Loucy (cell line): Measurements from ENCODE around the gene ANTXRL.
"Not testable (repeated sequence)": the region's sequence is repeated elsewhere in the genome, so short reads cannot be mapped to it uniquely, and the experiment has no call there.

ENCODE experiments used
- H2AFZ ChIP-seq: fragments of 200-600 bp; sonication (generic); 2 replicates; pipeline ENCODE4 v1.6.0; 2016; ENCODE audit warnings: antibody characterized with exemption, mild to moderate bottlenecking, low read length, moderate library complexity
- H3F3A ChIP-seq: fragments of 200-600 bp; 2 replicates; pipeline ENCODE4 v1.6.0; 2016; ENCODE audit warnings: antibody characterized with exemption, low read depth, mild to moderate bottlenecking
- H3K27me3 ChIP-seq: fragments of 200-600 bp; sonication (generic); 2 replicates; pipeline ENCODE4 v1.6.1; 2014; ENCODE audit warnings: low read length, mild to moderate bottlenecking; ENCODE audit not compliant: insufficient read depth, poor library complexity, severe bottlenecking
- H3K36me3 ChIP-seq: fragments of 200-600 bp; sonication (generic); 2 replicates; pipeline ENCODE4 v1.6.1; 2016; ENCODE audit warnings: low read length; ENCODE audit not compliant: insufficient read depth
- H3K4me1 ChIP-seq: fragments of 200-600 bp; sonication (generic); 2 replicates; pipeline ENCODE4 v1.5.1; 2014; ENCODE audit warnings: low read length, mild to moderate bottlenecking; ENCODE audit not compliant: insufficient read depth, poor library complexity, severe bottlenecking
- H3K4me2 ChIP-seq: fragments of 200-600 bp; sonication (generic); 2 replicates; pipeline ENCODE4 v1.6.0; 2014; ENCODE audit warnings: antibody characterized with exemption, low read length, low read depth, mild to moderate bottlenecking; ENCODE audit not compliant: poor library complexity, severe bottlenecking
- H3K4me3 ChIP-seq: fragments of 200-600 bp; sonication (generic); 2 replicates; pipeline ENCODE4 v1.5.1; 2014; ENCODE audit warnings: low read length, mild to moderate bottlenecking, mixed read lengths; ENCODE audit not compliant: poor library complexity, severe bottlenecking
- H3K79me2 ChIP-seq: fragments of 200-600 bp; sonication (generic); 2 replicates; pipeline ENCODE4 v1.6.1; 2014; ENCODE audit warnings: low read length; ENCODE audit not compliant: insufficient read depth
- H3K9ac ChIP-seq: fragments of 200-600 bp; sonication (generic); 2 replicates; pipeline ENCODE4 v1.6.0; 2014; ENCODE audit warnings: mild to moderate bottlenecking, low read depth, low read length, moderate library complexity; ENCODE audit not compliant: poor library complexity, severe bottlenecking
- H3K9me2 ChIP-seq: fragments of 200-600 bp; sonication (generic); replicated peaks from 2 replicates; pipeline ENCODE4 v1.6.1; 2016; ENCODE audit warnings: low read depth, low read length, mixed read lengths
- H3K9me3 ChIP-seq: fragments of 200-600 bp; sonication (generic); 2 replicates; pipeline ENCODE4 v1.6.1; 2014; ENCODE audit warnings: mild to moderate bottlenecking, antibody characterized with exemption, low read length, low read depth; ENCODE audit not compliant: insufficient read depth
- H4K20me1 ChIP-seq: fragments of 200-600 bp; sonication (generic); 2 replicates; pipeline ENCODE4 v1.6.0; 2014; ENCODE audit warnings: antibody characterized with exemption, low read length, mild to moderate bottlenecking; ENCODE audit not compliant: insufficient read depth, poor library complexity, severe bottlenecking
- EZH2phosphoT487 ChIP-seq: fragments of 200-600 bp; IDR thresholded peaks from 2 replicates; pipeline ENCODE4 v1.6.1; 2018; ENCODE audit warnings: antibody characterized with exemption, mild to moderate bottlenecking, moderate library complexity, borderline replicate concordance
- TF ChIP-seq, protein P1 (sequence below): fragments of 200-600 bp; sonication (generic); conservative IDR thresholded peaks from 2 replicates; pipeline ENCODE4 v1.5.1; 2014; ENCODE audit warnings: mild to moderate bottlenecking, antibody characterized with exemption, low read length

The ANTXRL gene

DNA sequence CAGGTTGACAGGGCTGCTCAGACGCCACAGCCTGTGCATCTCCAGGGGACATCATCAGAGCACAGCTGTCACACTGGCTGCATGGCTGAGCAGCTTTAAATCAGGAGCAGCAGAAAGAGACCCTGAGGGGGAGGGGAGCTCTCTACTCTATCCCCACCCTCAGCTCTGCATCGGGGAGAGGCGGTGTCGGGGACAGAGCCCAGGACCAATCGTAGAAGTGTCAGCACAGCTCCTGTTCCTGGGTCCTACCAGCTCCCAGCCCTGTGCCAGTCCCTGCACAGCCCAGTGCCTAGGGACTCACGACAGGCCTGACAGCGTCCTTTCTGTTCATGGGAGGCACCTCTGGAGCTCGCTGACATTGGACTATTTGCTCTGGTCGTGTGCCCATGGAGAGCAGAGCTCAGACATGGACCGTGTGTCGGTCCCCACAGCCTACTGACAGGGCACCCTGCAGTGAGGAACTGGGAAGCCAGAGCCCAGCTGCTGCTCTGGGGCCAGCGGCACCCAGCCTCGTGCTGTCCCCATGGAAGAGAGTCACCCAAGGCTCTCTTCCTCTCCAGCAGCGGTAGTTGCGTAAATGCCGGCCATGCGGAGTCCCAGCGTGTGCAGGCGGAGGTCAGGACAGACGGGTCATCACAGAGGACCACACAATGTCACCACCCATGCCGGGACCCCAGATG lies 20.4 kb upstream of the ANTXRL start:
- H2AFZ ChIP-seq, result no peak overlapping the region
- H3K4me2 ChIP-seq, result peak overlapping the region; percentile 81

DNA sequence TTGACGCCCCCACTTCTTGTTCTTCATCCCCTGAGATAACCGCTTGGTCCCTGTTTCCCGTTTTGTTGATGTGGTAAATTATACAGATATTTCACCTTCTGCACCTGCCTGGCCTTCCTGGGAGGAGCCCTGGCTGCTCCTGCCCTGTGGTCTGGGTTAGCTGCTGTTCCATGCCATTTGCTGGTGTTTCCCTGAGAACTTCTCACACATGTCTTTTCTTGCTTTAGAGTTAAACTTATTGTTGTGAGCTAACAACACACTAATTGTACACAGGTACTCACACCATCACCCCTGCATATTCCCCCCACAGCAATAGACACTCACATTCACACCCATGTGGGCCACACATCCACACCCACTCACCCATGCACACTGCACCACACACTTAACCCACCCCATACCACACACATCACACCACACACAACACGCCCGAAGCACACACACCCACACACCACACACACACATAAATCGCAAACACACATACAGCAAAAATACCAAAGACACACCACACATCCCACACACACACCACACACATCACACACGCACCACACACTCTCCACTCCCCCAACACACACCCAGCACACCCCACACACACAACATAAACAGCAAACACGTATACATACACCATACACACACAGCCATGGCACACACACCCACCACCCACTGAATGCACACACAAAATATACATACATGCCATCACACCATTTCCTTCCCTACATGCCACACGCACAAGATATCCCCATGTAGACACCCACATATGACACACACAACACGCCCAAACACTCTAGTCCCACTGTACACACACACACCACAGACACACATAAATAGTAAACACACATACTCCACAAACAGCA lies 19.4 kb upstream of the ANTXRL start:
- H2AFZ ChIP-seq, result no peak overlapping the region
- H3K36me3 ChIP-seq, result no peaks in the 10 kb centered on the region
- H3K9me3 ChIP-seq, result no peaks in the 10 kb centered on the region
- peaks cover 27% of the 10 kb centered on the region for H3K79me2 ChIP-seq
- no peak for TF ChIP-seq EZH2phosphoT487
- TF ChIP-seq, protein P1, sequence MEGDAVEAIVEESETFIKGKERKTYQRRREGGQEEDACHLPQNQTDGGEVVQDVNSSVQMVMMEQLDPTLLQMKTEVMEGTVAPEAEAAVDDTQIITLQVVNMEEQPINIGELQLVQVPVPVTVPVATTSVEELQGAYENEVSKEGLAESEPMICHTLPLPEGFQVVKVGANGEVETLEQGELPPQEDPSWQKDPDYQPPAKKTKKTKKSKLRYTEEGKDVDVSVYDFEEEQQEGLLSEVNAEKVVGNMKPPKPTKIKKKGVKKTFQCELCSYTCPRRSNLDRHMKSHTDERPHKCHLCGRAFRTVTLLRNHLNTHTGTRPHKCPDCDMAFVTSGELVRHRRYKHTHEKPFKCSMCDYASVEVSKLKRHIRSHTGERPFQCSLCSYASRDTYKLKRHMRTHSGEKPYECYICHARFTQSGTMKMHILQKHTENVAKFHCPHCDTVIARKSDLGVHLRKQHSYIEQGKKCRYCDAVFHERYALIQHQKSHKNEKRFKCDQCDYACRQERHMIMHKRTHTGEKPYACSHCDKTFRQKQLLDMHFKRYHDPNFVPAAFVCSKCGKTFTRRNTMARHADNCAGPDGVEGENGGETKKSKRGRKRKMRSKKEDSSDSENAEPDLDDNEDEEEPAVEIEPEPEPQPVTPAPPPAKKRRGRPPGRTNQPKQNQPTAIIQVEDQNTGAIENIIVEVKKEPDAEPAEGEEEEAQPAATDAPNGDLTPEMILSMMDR, result no peak
- peak overlapping the region; percentile 81 for H3K4me2 ChIP-seq
- no peaks in the 10 kb centered on the region for H4K20me1 ChIP-seq
- no peaks in the 10 kb centered on the region for H3K9me2 ChIP-seq
- no peaks in the 10 kb centered on the region for H3K27me3 ChIP-seq
- H3K4me1 ChIP-seq, result peaks cover 48% of the 10 kb centered on the region
- H3K4me3 ChIP-seq, result peak overlapping the region; percentile 67
- no peaks in the 10 kb centered on the region for H3F3A ChIP-seq
- peak overlapping the region; percentile 79 for H3K9ac ChIP-seq

More for the DNA sequence above, 20.4 kb upstream of the ANTXRL start:
- H3K79me2 ChIP-seq, result peaks cover 27% of the 10 kb centered on the region
- H3K9me2 ChIP-seq, result no peaks in the 10 kb centered on the region
- no peaks in the 10 kb centered on the region for H3K36me3 ChIP-seq
- no peaks in the 10 kb centered on the region for H4K20me1 ChIP-seq
- no peaks in the 10 kb centered on the region for H3K27me3 ChIP-seq
- H3K4me1 ChIP-seq, result peaks cover 41% of the 10 kb centered on the region
- H3K4me3 ChIP-seq, result no peak overlapping the region
- H3K9ac ChIP-seq, result peak overlapping the region; percentile 79
- H3K9me3 ChIP-seq, result no peaks in the 10 kb centered on the region
- TF ChIP-seq, protein P1, result no peak
- TF ChIP-seq EZH2phosphoT487, result no peak
- no peaks in the 10 kb centered on the region for H3F3A ChIP-seq

DNA sequence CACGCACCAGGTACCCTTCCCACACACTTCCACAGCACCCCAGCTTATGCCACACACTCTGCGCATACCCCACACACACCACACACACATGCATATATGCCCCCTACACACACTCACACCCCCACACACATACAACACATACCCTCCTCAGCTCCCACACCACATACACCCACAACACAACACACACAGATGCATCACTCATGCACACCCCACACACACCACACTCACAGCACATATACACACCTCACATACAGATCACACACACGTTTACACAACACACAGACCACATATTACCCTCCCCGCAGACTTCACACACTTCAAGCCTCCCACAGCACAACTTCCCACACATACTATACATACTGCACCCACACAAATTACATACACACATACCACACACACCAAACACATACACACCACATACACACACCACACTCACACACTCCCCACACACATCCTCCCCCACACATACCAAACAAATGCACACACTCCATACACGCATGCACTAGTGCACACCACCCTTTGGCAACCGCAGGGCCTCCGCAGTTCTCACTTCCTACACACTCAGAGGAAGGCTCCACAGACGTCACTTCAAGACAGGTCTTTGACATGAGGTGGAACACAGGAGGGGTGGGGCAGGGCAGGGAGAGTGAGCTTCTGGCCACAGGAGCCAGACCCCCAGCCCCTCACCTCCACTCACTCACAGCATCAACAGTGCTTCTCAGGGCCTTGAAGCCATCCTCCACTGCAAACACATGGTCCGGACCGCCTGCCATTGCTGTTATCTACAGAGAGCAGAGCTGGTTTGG lies 18.5 kb upstream of the ANTXRL start:
- Histone ChIP-seq H4K20me1 (no peaks in the 10 kb centered on the region), H3K9me2 (no peaks in the 10 kb centered on the region), H3K4me3 (peak overlapping the region; percentile 67), H3K27me3 (no peaks in the 10 kb centered on the region), H3K36me3 (no peaks in the 10 kb centered on the region), H3K4me1 (peaks cover 57% of the 10 kb centered on the region), H3F3A (no peaks in the 10 kb centered on the region), H3K9me3 (no peaks in the 10 kb centered on the region), H3K9ac (peak overlapping the region; percentile 79), H3K4me2 (peak overlapping the region; percentile 81), H3K79me2 (peaks cover 27% of the 10 kb centered on the region), H2AFZ (no peak overlapping the region)
- TF ChIP-seq EZH2phosphoT487, result no peak
- TF ChIP-seq, protein P1, result no peak

DNA sequence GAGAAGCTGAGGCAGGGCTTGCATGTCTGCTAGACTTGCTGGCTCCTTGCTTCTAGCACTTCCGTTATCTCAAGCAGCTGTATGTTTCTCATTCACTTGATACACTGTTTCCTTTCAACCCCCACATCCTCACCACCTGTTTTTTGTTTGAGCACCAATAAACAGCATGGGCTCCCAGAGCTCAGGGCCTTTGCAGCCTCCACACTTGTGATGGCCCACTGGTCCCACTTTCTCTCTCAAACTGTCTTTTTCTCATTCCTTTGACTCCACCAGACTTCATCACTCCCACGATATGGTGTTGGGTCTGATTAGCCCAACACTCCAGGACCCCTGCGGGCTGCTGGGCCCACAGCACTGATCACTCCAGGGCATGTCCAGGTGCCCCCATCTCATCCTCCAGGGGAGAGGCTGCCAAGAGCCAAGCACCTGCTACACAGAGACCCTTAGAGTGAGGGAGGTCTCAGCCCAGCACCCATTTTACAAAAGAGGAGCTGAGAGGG lies 17.2 kb upstream of the ANTXRL start:
- not testable (repeated sequence) for H3K9me2 ChIP-seq, H3K27me3 ChIP-seq, H3K36me3 ChIP-seq, H3F3A ChIP-seq, H3K9me3 ChIP-seq, H4K20me1 ChIP-seq
- H3K4me3 ChIP-seq, result peak overlapping the region; percentile 67
- H2AFZ ChIP-seq, result 0 out of 2 replicates have a peak overlapping the region, but pooled peaks have one; percentile 22
- H3K4me1 ChIP-seq, result peaks cover 60% of the 10 kb centered on the region
- peak overlapping the region; percentile 79 for H3K9ac ChIP-seq
- peaks cover 27% of the 10 kb centered on the region for H3K79me2 ChIP-seq
- H3K4me2 ChIP-seq, result peak overlapping the region; percentile 81
